Melanocyte of skin (primary cell): Measurements from ENCODE around the gene CCDC47. TPM values are rescaled to one million over a fixed set of nuclear protein-coding genes. Genes with fewer than 3 reads are reported as not detected.

Source experiments
- total RNA-seq, 2 donors: library from RNA; depleted of rRNA; stranded (reverse); fragments of >200 nt; gene quantifications; 2 replicates each; pipeline ENCODE4 v1.2.3, GENCODE V29; 2012

CCDC47 gene, protein sequence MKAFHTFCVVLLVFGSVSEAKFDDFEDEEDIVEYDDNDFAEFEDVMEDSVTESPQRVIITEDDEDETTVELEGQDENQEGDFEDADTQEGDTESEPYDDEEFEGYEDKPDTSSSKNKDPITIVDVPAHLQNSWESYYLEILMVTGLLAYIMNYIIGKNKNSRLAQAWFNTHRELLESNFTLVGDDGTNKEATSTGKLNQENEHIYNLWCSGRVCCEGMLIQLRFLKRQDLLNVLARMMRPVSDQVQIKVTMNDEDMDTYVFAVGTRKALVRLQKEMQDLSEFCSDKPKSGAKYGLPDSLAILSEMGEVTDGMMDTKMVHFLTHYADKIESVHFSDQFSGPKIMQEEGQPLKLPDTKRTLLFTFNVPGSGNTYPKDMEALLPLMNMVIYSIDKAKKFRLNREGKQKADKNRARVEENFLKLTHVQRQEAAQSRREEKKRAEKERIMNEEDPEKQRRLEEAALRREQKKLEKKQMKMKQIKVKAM
- 10 to 100 TPM; 57.5 to 75.6 TPM for total RNA-seq

DNA sequence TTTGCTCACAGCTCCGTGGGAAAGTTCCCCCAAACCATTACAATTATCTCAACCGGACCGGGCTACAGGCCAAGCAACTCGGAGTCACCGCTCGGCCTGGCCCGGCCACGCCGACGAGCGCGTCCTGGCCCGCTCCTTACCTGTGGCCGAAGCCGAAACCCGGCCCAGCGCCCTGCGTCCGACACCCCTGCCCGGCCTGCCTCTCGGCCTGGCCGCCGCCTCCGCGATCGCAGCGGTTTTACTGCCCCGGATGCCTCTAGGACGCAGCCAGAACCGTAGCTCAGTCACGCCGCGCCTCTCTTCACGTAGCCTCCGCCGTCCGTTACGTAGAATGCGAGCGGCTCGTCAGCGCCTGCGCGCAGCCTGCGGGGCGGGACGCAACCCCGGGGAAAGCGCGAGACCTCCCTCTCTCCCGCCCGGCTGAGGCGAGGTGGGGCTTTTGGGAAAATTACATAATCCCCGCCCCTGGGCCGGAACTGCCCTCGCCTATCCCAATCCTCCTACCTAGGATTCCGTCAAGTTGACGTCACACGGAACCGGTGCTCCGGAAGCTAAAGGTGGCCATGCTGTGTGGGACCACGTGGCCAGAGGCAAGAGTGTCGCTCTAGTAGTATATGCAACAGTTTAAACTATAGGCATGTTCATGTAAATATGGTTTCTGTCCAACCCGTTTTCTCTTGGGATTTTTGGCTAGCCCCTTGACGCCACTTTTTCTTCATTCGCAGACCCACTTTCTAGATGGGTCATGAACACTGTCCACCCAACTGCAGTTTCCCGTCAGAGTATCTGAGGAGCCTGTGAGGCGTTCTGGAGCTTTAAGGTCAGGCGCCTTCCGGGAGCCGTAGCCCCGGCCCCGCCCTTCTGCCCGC lies at the start of gene CCDC47:
TSS of gene CCDC47 (minus strand) at position 326 of the 869 bp plus-strand sequence. CDS start 7,422 bp downstream, outside the sequence.

DNA sequence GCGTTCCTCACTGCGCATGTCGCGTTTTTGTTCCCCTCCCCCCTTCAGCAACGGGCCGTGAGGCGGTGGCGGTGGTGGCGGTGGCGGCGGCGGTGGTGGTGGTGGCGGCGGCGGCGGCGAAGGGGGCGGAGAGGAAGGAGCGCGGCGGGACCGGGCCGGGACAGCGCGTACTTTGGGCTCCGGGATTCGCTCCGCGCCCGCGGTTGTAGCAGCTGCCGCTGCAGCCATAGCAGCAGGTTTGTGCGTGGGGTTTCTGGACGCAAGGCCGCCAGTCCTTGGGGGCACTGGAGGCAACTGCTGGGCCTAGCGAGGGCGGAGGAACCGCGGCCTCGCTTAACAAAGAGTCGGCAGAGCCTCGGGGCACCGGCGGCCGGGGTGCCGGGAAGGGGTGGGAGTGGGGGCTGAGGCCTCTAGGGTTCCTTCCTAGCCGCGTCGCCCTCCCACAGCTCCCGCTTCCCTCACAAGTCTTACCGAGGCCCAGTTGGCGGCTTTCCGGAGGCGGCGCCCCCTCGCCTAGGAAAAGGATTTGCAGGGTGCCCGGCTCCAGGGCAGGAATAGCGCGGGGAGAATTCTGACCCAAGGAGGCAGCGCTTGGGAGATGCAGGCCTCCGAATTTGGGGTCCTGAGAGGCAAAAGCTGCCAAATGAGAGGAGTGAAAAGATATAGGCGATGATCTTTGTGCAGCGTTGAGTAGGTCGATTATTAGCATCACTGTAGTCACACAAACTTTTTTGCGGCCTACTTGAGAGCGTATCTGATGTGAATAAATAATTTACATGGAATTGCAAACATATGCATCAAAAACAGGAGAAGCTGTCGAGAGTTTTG lies 958 bp upstream of the CCDC47 start, which contains the start of gene DDX42:
TSS of gene DDX42 (plus strand) at position 30 of the 828 bp plus-strand sequence. CDS start 12,880 bp downstream, outside the sequence.

DNA sequence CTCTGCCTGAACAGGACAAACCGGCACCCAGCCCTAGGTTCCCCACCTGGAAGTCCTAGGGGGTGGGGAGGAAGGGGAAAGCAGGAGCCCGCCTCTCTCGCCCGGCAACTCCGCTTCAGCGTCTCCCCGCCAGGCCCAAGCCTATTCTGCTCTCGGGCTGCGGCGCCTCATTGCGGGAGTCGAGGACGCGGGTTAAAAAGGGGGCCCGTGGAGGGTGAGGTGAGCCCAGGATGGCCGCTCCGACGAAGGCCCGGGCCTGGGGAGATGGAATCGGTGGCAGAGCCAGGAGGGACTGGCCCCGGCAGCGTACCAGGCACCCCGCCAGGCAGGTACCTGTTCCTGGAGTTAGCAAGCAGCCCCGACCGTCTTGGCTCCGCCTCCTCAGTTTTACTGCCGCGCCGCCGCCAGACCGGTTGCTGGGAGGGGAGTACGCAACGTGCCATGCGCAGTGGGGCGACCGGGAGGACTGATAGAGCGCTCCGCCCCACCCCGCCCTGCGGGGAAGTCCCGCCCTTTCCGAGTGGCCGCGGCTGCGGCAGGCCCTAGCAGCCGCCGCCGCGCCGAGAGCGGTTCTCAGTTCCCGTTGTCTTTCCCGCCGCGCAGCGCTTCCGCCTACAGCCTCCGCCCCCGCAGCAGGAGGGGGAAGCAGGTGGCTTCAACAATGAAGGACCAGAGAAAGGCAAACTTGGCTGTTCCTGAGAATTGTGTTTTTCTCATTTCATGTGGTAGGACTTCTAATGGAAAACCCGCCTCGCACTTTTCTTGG lies 31.8 kb downstream of the CCDC47 start, which contains the start of gene STRADA:
TSS of gene STRADA (minus strand) at position 392 of the 766 bp plus-strand sequence. CDS start 13,430 bp downstream, outside the sequence.

DNA sequence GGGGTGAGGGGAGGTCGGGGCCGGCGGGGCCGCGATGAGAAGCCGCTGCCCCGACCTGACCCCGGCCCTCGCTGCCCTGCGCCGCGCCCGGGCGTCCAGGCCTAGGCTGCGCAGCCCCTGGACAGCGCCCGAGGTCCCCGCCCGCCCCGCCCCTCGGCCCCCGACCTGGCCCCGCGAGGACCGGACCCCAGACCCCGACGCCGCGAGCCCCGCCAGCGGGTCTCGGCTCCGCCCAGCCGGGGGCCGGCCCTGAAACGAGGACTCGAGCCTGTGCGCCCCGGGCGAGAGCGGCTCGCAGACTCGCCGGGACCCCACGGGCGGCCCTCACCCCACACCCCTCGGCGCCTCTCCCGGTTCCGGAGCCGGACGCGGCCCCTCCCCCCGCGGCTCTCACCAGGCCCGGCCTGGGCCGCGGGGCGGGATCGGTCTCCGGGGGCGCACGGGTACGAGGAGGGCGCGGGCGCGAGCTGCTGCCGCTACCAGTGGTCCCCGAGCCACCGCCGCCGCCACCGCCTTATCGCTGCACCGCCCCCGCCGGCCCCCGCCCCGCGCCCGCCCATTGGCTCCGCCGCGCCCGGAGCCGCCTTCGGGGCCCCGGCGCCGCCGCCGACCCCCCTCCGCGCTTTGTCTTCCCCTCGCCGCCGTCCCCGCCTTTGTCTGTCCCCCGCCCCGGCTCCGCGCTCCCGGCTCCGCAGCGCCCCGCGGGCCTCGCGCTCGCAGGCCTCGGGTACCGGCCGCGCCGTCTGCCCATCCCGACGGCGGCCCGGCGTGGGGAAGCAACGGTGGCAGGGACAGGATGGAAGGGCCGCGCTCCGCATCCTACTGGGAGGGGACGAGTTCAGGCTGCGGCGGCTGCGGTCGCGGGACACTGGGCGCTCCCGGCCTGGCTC lies 73.5 kb downstream of the CCDC47 start, which contains the start of gene LIMD2:
TSS of gene LIMD2 (minus strand) at position 488 of the 890 bp plus-strand sequence. CDS start 827 bp downstream, outside the sequence.

Other genes starting within 250 kb of the CCDC47 start
- 10 to 100 TPM; 34.4 to 50.0 TPM for gene DCAF7, start 223.1 kb downstream of the CCDC47 start, total RNA-seq
- gene TACO1, start 172.7 kb downstream of the CCDC47 start, total RNA-seq = 10 to 100 TPM; 20.0 to 38.3 TPM
- gene MAP3K3, start 151.2 kb downstream of the CCDC47 start, total RNA-seq = 10 to 100 TPM; 52.0 to 60.6 TPM
- gene LIMD2, start 73.5 kb downstream of the CCDC47 start, total RNA-seq = 10 to 100 TPM; 27.2 to 39.0 TPM
- gene STRADA, start 31.8 kb downstream of the CCDC47 start, total RNA-seq = 10 to 100 TPM; 34.3 to 34.4 TPM
- gene DDX42, start 573 bp upstream of the CCDC47 start, total RNA-seq = 10 to 100 TPM; 63.3 to 67.9 TPM
- gene PSMC5, start 53.8 kb upstream of the CCDC47 start, total RNA-seq = 10 to 100 TPM; 21.3 to 43.0 TPM
- 10 to 100 TPM; 57.8 to 80.9 TPM for gene FTSJ3, start 54.1 kb upstream of the CCDC47 start, total RNA-seq
- 10 to 100 TPM; 93.6 to 97.7 TPM for gene SMARCD2, start 69.1 kb upstream of the CCDC47 start, total RNA-seq
- not detected for gene CSH2, start 100.1 kb upstream of the CCDC47 start, total RNA-seq
- gene GH2, start 108.3 kb upstream of the CCDC47 start, total RNA-seq = not detected
- not detected for gene CSH1, start 123.0 kb upstream of the CCDC47 start, total RNA-seq
- gene CSHL1, start 137.7 kb upstream of the CCDC47 start, total RNA-seq = not detected
- gene GH1, start 145.2 kb upstream of the CCDC47 start, total RNA-seq = not detected
- 10 to 100 TPM; 20.6 to 29.0 TPM for gene CD79B, start 158.7 kb upstream of the CCDC47 start, total RNA-seq
- not detected for gene SCN4A, start 199.3 kb upstream of the CCDC47 start, total RNA-seq
- under 1 TPM in 1 of 2 donors, not detected in 1; under 0.01 TPM for gene PRR29, start 224.8 kb upstream of the CCDC47 start, total RNA-seq
- gene ICAM2, start 247.0 kb upstream of the CCDC47 start, total RNA-seq = under 1 TPM in 1 of 2 donors, not detected in 1; 0.33 TPM